ENCODE data around the gene FOXO1.

The FOXO1 gene

DNA sequence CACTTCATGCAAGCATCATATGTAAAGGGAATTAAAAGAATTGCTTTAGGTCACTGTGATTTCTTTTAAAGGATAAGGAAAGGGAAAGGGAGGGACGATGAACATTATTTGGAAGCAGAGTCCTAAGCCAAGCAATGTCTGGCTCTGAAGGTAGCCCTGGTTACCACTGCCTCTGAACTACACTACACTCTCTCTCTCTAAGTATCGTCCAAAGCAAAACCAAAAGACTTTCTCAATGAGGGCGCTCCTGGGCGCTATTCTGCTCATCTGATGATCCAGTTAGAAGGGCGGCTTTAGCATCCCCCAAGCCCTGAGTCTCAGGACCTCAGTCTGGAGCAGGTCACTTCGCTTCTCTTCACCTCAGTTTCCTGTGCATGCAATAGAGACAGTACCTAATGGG lies 26.2 kb downstream of the FOXO1 start:
- no peak for DNase-seq (ENCODE audit: insufficient read length, low spot score)
- FAIRE-seq: no peak

GRCh38 chr13:40639221-40639681 lies 27.2 kb downstream of the FOXO1 start:
- FAIRE-seq: no peak

DNA sequence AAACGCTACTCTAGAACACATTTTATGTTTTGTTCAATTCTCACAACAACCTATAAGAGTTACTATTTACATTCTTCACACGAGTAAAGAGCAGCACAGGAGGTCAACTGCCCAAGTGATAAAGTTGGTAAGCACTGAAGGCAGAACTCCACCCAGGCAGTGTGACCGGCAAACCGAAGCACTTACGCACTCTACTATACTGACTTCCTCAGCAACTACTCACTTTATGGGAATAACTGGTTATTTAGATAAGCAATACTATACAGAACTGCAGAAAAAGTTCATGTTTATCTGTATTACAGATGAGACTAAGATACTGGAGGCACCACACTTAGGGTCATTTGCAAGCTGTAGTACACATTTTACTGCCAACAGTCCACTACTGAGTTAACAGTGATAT lies 28.8 kb downstream of the FOXO1 start:
- no peak for FAIRE-seq
- DNase-seq (ENCODE audit: insufficient read length, low spot score): no peak

More at GRCh38 chr13:40639221-40639681, 27.2 kb downstream of the FOXO1 start:
- no peak for DNase-seq (ENCODE audit: insufficient read length, low spot score)

DNA sequence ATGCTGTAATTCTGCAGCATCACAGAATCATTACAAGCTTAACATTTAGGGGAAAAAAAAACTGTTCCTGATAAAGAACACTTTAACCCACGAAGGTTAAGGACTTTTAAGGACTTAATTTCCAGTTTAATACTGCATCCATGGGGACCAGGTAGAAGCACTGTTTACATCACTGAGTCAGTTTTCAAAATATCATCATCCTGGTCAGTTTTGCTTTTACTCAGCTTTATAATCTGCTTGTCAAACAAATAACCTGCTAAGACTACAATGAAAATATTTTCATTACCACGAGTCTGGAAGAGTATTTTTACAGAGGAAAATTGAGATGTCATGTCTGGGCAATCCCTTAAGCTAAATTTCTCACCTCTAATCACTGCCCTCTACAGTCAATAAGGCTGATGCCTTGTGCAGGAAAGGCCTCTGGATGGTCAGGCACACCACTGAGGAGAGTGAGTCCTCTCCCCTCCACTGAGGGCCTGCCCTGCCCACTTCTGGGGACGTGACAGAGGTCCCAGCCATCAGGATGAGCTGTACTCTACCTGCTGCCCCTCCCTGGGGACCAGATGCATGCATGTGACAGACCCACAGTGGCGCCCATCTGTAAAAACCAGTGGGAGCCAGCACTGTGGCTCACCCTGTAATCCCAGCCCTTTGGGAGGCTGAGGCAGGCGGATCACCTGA lies 31.0 kb downstream of the FOXO1 start:
- DNase-seq (ENCODE audit: insufficient read length, low spot score) (no peak), FAIRE-seq (no peak)

- no peak for FAIRE-seq
- DNase-seq (ENCODE audit: insufficient read length, low spot score): no peak
Observed at GRCh38 chr13:40632915-40633314, 33.5 kb downstream of the FOXO1 start.

- FAIRE-seq: no peak
- no peak for DNase-seq (ENCODE audit: insufficient read length, low spot score)
Observed at GRCh38 chr13:40631605-40632004, 34.8 kb downstream of the FOXO1 start.

DNA sequence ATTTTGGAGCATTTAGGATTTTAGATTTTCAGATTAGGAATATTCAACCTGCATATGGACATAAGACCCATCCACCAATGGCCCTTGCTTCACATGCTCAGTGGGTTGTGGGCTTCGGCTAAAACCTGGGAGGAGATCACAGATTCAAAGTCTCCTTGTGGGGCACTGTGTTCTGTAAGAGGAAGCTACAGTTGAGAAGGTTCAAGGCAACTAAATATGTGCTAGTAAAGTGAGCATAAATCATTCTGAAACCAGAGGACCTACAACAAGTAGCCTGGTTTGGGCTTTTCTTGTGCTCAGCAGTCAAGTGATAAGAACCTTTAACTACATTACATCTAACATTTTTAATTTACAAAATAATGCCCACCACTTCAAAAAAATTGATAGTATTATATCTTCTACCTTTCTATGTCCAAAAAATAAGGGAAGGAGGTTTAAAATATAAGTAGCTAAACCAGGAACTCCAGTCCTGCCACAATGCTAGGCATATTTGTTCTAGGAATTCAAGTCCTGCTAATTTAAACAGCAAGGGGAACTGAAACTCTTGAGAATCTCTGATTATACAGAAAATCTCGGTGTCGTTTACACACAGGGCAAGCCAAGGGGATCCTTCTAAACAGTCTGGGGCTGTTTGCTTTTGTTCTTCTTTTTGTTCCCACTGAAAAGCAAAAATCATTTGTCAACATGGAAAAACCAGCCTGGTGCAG lies 36.6 kb downstream of the FOXO1 start:
- FAIRE-seq (no peak), DNase-seq (ENCODE audit: insufficient read length, low spot score) (no peak)

DNA sequence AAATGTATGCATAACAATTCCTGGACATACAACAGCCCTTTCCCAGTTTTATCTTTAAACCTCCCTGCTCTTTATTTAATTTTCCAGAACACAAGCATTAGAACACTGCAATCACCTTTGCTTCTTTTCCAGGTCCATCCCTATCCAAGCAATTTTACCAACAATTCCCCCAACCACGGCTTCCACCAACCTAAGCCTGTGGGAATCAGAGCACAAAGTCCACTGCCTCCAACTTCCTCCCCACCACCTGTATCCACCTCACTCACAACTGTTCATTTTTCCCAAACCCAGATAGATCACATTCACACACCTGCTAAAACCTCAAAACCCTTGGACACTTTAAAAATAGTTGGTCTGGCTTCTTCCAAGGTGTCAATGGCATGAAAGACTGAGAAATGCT lies 39.5 kb downstream of the FOXO1 start:
- DNase-seq (ENCODE audit: insufficient read length, low spot score): no peak

GRCh38 chr13:40626561-40626960 lies 39.9 kb downstream of the FOXO1 start:
- FAIRE-seq: no peak
- no peak for DNase-seq (ENCODE audit: insufficient read length, low spot score)

More for the DNA sequence above, 39.5 kb downstream of the FOXO1 start:
- FAIRE-seq: no peak

GRCh38 chr13:40624986-40625385 lies 41.5 kb downstream of the FOXO1 start:
- no peak for FAIRE-seq
- DNase-seq (ENCODE audit: insufficient read length, low spot score): no peak

GRCh38 chr13:40624383-40624782 lies 42.1 kb downstream of the FOXO1 start:
- FAIRE-seq (no peak), DNase-seq (ENCODE audit: insufficient read length, low spot score) (no peak)

DNA sequence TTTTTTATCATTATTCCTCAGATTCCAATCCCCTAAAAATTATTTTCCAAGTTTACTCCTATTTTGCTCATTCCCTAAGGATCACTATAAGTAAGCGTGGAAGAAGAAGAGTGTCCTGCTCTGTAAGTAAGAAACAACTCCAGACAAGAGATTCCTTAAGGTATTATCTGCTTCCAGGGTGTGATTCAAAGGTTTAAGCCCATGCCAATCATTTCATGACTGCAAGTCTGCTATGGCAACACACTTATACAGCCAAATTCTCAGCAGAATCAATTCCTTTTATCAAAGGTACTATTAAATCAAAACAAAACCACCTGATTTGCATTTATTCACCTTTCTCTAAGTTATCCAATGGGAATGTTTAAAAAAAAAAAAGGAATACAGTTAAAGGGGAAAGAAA lies 43.7 kb downstream of the FOXO1 start:
- no peak for FAIRE-seq

GRCh38 chr13:40622246-40622645 lies 44.2 kb downstream of the FOXO1 start:
- FAIRE-seq: no peak
- DNase-seq (ENCODE audit: insufficient read length, low spot score): no peak

More for the DNA sequence above, 43.7 kb downstream of the FOXO1 start:
- DNase-seq (ENCODE audit: insufficient read length, low spot score): no peak

- DNase-seq (ENCODE audit: insufficient read length, low spot score) (no peak), FAIRE-seq (no peak)
Observed at GRCh38 chr13:40619479-40619814, 47.0 kb downstream of the FOXO1 start.

DNA sequence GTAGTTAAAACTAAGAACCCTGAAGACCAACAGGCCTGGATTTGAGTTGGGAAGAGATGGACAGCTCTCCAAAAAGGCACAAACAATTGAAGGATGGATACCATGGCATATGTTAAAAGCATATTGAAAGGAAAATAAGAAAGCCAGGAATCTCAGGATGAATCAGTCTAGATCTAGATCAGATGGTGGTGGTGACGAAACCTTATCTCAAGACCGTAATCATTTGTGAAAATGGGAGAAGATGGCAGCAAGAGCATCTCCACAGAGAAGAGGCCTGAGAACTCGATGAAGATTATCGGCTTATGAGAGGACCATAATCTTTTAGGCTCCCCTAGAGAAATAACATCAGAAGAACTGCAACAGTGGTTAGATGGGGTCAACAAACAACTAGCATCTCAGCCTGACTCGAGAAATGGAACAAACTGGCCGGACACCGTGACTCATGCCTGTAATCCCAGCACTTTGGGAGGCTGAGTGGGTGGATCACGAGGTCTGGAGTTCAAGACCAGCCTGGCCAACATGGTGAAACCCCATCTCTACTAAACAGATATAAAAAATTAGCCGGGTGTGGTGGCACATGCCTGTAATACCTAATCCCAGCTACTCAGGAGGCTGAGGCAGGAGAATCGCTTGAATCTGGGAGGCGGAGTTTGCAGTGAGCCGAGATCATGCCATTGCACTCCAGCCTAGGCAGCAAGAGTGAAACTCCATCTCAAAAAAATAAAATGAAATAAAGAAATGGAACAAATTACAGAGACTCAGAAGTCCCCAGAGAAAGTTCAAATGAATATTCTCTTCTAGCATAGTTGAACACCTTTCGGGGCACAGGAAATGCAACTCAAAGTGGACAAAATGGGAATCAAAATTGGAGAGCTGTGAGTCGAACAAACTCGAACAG lies 47.6 kb downstream of the FOXO1 start:
- no peak for DNase-seq (ENCODE audit: insufficient read length, low spot score)

GRCh38 chr13:40617801-40618356 lies 48.6 kb downstream of the FOXO1 start:
- DNase-seq (ENCODE audit: insufficient read length, low spot score): no peak
- FAIRE-seq: no peak

More for the DNA sequence above, 47.6 kb downstream of the FOXO1 start:
- FAIRE-seq: no peak

DNA sequence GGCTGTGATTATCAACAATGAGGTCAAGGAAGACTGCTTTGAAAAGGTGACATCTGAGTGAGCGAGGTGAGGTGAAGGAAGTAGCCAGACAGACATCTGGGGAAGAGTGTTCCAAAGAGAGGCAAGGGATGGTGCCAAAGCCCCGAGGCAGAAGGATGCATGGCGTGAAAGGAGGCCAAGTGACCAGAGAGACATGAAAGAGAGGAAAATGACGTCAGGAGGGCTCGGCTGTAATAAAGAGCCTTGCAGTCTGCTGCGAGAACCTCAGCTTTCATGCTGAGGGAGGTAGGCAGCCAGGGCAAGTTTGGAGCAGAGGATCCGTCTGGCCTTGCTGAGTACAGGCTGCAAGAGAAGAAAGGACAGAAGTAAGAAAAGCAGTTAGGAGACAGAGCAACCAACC lies 50.8 kb downstream of the FOXO1 start:
- DNase-seq (ENCODE audit: insufficient read length, low spot score) (no peak), FAIRE-seq (no peak)

DNA sequence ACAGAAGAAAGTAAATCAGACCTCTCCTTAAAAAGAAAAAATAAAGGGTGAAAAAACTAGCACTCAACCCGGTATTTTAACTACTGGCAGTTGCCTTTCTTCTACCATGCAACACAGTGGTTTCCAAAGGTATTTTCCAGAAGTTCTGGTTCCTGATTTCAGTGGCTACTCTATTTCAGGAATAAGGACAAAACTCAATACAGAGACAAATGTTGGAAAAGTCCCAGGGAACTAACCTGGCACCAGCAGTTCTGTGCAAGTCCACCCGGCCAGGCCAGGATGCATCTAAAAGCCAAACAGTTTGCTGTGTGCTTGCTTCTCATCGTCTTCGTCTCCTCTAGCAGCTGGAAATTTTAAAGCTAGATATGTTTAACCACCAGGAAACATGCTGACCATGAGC lies 52.5 kb downstream of the FOXO1 start:
- DNase-seq (ENCODE audit: insufficient read length, low spot score) (no peak), FAIRE-seq (no peak)

DNA sequence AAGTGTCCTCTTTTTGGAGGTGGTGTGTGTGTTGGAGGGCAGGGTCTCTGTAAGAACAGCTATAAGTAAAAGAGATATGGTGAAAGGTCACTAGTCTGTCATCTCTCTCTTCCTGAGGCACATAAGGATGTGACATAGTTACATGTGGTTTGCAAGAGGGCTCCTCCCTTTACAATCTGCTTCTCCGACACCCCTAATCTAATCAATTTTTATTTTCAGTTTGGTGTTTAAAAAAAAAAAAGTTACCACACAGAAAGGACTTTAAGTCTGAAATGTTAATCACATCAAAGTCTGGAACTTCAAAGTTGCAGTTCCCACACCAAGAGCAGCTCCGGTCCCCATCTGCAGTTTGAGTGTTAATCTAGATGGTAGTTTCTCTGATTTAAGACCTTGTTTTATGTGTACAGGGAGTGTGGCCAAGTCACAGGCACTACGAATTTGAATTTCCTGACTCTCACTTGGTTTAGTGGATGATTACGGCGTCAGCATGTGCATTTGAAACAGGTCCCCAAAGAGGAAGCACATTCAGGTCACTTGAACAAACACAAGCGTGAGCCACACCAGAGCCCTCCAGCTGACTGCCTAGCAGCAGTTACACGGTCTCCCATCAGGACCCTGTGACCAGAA lies 53.1 kb downstream of the FOXO1 start:
- DNase-seq (ENCODE audit: insufficient read length, low spot score) (no peak), FAIRE-seq (no peak)

DNA sequence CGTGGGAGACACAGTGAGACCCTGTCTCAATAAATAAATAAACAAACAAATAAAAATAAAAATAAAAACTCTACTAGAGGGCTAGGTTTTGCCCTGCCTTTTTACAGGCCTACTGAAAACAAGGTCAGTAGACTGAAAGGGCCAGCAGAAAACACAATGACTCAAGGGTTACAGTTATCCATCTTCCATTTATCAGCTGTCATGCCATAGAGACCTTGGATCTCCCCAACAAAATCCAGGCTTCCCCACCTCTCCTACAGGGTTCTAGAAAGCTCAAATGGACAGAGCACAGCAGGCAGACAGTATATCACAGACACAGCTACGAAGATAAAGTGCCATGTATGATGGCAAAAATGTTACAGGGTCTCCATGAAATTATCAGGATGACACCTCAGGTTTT lies 54.4 kb downstream of the FOXO1 start:
- DNase-seq (ENCODE audit: insufficient read length, low spot score) (no peak), FAIRE-seq (no peak)

GRCh38 chr13:40611635-40612034 lies 54.8 kb downstream of the FOXO1 start:
- DNase-seq (ENCODE audit: insufficient read length, low spot score): no peak
- FAIRE-seq: no peak
